Stimulated activated naive CD4-positive, alpha-beta T cell (primary cell): ENCODE measurements around the gene IRF7.

Experiments
- DNase-seq, 6 experiments: peaks; one replicate each; lab custom pipeline; 2025; lab: John Stamatoyannopoulos, UW

IRF7 gene

GRCh38 chr11:563812-564578 lies 51.8 kb downstream of the IRF7 start:
- DNase-seq: no peak

- DNase-seq: no peak
Measured at GRCh38 chr11:563066-563811, 52.5 kb downstream of the IRF7 start.
